Bronchial epithelial cell (primary cell): ENCODE data around the gene KCNG2. TPM values are rescaled to one million over a fixed set of nuclear protein-coding genes. Genes with fewer than 3 reads are reported as not detected.

Experiments
- DNase-seq: peaks from one replicate; pipeline ENCODE4 v3.0.0-alpha.2; 2010; ENCODE audit warnings: low read depth
- FAIRE-seq: peaks from 2 replicates; lab custom pipeline; 2011; peaks lifted over from hg19 to GRCh38; lab: Jason Lieb, UNC
- H3K27me3 ChIP-seq: 2 replicates; pipeline ENCODE4 v1.5.1; 2011; ENCODE audit warnings: low read length; ENCODE audit not compliant: control insufficient read depth, insufficient read depth
- H3K36me3 ChIP-seq: 2 replicates; pipeline ENCODE4 v1.5.1; 2011; ENCODE audit warnings: low read length; ENCODE audit not compliant: control insufficient read depth, insufficient read depth
- H3K4me3 ChIP-seq: 2 replicates; pipeline ENCODE4 v1.5.1; 2011; ENCODE audit warnings: mild to moderate bottlenecking, low read depth, low read length, control low read depth
- CTCF ChIP-seq: IDR thresholded peaks from 2 replicates; pipeline ENCODE4 v1.5.1; 2011; ENCODE audit warnings: mild to moderate bottlenecking, moderate library complexity, low read length, control low read depth, inconsistent platforms; ENCODE audit not compliant: insufficient read depth, severe bottlenecking
- total RNA-seq: library from RNA; depleted of rRNA; stranded (reverse); fragments of >200 nt; gene quantifications from 2 replicates; pipeline ENCODE4 v1.2.1, GENCODE V29; 2014

The KCNG2 gene
- total RNA-seq, 1 donor from 2014 or later: not detected

- Histone ChIP-seq H3K36me3 (no peaks in the 10 kb centered on the region), H3K27me3 (peaks cover 8% of the 10 kb centered on the region), H3K4me3 (no peak overlapping the region)
- TF ChIP-seq CTCF: no peak
- no peak for FAIRE-seq
- DNase-seq: no peak
Observed at GRCh38 chr18:79788734-79789085, 9.0 kb upstream of the KCNG2 start.

- Histone ChIP-seq H3K36me3 (no peaks in the 10 kb centered on the region), H3K4me3 (no peak overlapping the region), H3K27me3 (peaks cover 8% of the 10 kb centered on the region)
- no peak for TF ChIP-seq CTCF
- FAIRE-seq (peak; percentile 99), DNase-seq (no peak)
Observed at GRCh38 chr18:79789091-79789891, 8.4 kb upstream of the KCNG2 start.

- no peak for TF ChIP-seq CTCF
- DNase-seq (no peak), FAIRE-seq (no peak)
- Histone ChIP-seq H3K36me3 (no peaks in the 10 kb centered on the region), H3K4me3 (no peak overlapping the region), H3K27me3 (peaks cover 8% of the 10 kb centered on the region)
Observed at GRCh38 chr18:79789901-79790890, 7.5 kb upstream of the KCNG2 start.

- Histone ChIP-seq H3K4me3 (no peak overlapping the region), H3K27me3 (peaks cover 5% of the 10 kb centered on the region), H3K36me3 (no peaks in the 10 kb centered on the region)
- DNase-seq (peak; percentile 91), FAIRE-seq (peak; percentile 96)
- no peak for TF ChIP-seq CTCF
Observed at GRCh38 chr18:79790996-79791972, 6.5 kb upstream of the KCNG2 start.
